Diencephalon (tissue), 1 donor: ENCODE data around the gene NDUFB1. TPM values are rescaled to one million over a fixed set of nuclear protein-coding genes. Genes with fewer than 3 reads are reported as not detected.

Experiments used
- total RNA-seq: library from RNA; depleted of rRNA; stranded (reverse); fragments of >200 nt; gene quantifications from one replicate; pipeline ENCODE4 v1.2.3, GENCODE V29; 2014

The NDUFB1 gene
- 274 TPM for total RNA-seq

DNA sequence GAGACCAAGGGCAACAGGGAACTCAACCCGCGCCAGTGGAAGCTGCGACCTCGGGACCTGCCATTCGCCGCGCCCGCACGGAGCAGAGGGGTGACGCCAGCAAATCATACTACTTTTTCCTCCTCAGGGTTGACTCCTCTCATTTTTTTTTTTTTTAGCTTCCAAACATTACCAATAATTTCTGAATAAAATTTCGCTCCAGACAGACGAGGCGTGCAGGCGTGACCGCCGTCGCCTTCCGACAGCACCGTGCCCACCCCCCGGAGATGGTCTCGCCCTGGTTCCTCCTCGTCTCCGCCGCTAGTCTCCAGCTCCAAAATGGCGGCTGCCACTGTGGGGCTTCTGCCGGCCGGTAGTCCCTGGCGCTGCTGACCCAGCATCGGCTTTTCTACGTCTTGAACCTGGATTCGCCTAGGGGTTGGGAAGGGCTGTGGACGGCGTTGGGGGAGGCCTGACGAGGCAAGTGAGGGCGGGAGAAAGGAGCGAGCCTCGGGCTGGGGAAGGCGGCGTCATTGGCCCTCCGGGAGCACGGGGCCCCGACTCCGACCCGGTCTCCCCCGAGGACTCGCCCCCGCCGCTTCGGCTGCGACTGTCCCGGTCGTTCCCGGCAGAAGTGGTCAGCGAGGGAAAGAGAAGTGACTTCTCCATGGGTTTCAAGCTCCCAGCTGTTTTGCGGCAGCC lies at the start of gene NDUFB1, which contains the start of gene CPSF2:
Gene NDUFB1 (minus strand): TSS at position 37 of the 681 bp plus-strand sequence. CDS start 4,069 bp downstream, outside the sequence.
Gene CPSF2 (plus strand): TSS at position 300 of the 681 bp plus-strand sequence. CDS start 9,016 bp downstream, outside the sequence.

DNA sequence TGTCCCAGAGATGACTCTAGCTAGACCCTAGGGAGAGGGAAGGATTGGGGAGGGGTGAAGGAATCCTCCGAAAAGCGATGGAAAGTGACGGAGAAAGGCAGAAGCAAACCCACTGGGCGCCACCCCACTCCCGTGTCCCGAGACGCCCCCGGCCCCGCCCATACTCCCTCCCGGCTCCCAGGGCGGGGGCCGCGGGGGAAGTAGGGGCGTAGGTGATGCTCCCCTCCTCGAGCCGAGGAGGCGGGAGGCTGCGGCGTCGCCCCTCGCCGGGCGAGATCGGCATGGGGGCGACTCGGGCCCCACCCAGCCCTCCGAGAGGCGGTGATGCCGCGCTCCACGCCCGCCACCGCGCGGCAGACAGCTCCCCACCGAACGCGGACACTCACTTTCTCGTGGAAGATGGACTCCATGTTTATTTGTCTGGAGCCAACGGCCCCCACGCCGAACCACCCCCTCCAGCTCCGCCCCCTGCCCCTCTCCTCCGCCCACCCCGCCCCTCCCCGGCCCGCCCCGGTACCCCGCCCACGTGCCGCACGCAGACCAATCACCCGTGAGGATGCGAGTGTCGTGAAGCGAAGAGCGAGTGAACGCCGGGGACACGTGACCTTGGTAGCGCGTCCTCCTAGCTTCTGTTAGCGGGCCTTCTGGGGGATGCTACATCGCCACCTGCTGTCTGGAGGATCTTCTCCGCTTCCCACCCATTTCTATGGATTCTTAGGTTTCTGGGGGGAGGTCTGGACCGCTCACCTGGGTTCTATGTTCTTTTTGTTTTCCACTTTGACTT lies 15.2 kb downstream of the NDUFB1 start, which contains the start of gene ATXN3:
Gene ATXN3 (minus strand): TSS at position 440 of the 784 bp plus-strand sequence. CDS start 30 bp downstream, at position 410.

Other genes starting within 250 kb of the NDUFB1 start
- 10.1 TPM for gene FBLN5, start 174.0 kb downstream of the NDUFB1 start, total RNA-seq
- gene TRIP11, start 81.6 kb downstream of the NDUFB1 start, total RNA-seq = 36.2 TPM
- gene ATXN3, start 15.1 kb downstream of the NDUFB1 start, total RNA-seq = 34.6 TPM
- 19.6 TPM for gene CPSF2, start 263 bp upstream of the NDUFB1 start, total RNA-seq
- gene SLC24A4, start 201.5 kb upstream of the NDUFB1 start, total RNA-seq = 4.2 TPM